HL-60 (cell line): ENCODE measurements around the gene TRIO.

Experiments used
- GABPA ChIP-seq: IDR thresholded peaks from 2 replicates; pipeline ENCODE4 v1.6.1; 2012; ENCODE audit warnings: low read depth
- POLR2AphosphoS5 ChIP-seq: IDR thresholded peaks from 2 replicates; pipeline ENCODE4 v1.6.1; 2012; ENCODE audit warnings: low read depth
- SPI1 ChIP-seq: IDR thresholded peaks from 2 replicates; pipeline ENCODE4 v1.6.1; 2012; ENCODE audit warnings: low read depth, mild to moderate bottlenecking, borderline replicate concordance
- TF ChIP-seq, protein P1 (sequence below): IDR thresholded peaks from one replicate; pipeline ENCODE4 v1.5.1; 2011; ENCODE audit warnings: low read length, control low read depth, inconsistent platforms; ENCODE audit not compliant: insufficient read depth
- TF ChIP-seq, protein P2 (sequence below): IDR thresholded peaks from 2 replicates; pipeline ENCODE4 v1.6.1; 2012; ENCODE audit warnings: low read depth; ENCODE audit not compliant: insufficient replicate concordance

DNA sequence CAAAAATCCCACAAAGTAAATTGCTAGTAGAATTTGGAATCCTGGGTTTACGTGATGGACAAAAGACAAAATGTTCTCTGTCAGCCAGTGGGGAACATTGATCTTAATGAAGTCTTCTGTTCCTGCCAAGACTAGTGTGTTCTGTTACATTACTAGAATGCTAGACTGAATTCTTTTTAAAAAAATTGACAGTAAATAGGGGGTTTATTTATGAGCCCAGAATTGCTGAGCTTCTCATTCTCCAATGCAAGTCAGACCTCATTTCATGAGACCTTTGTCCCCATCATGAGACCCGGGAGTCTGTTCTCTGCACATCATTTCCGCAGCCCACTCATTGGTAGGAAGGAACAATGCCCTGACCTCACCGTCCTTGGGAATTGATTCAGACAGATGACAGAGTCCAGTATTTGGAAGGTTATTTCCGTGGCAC, 264.6 kb downstream of the TRIO start:
- TF ChIP-seq, protein P1, sequence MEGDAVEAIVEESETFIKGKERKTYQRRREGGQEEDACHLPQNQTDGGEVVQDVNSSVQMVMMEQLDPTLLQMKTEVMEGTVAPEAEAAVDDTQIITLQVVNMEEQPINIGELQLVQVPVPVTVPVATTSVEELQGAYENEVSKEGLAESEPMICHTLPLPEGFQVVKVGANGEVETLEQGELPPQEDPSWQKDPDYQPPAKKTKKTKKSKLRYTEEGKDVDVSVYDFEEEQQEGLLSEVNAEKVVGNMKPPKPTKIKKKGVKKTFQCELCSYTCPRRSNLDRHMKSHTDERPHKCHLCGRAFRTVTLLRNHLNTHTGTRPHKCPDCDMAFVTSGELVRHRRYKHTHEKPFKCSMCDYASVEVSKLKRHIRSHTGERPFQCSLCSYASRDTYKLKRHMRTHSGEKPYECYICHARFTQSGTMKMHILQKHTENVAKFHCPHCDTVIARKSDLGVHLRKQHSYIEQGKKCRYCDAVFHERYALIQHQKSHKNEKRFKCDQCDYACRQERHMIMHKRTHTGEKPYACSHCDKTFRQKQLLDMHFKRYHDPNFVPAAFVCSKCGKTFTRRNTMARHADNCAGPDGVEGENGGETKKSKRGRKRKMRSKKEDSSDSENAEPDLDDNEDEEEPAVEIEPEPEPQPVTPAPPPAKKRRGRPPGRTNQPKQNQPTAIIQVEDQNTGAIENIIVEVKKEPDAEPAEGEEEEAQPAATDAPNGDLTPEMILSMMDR, result no peak
- TF ChIP-seq POLR2AphosphoS5 (no peak), GABPA (no peak), SPI1 (no peak)
- TF ChIP-seq, protein P2, sequence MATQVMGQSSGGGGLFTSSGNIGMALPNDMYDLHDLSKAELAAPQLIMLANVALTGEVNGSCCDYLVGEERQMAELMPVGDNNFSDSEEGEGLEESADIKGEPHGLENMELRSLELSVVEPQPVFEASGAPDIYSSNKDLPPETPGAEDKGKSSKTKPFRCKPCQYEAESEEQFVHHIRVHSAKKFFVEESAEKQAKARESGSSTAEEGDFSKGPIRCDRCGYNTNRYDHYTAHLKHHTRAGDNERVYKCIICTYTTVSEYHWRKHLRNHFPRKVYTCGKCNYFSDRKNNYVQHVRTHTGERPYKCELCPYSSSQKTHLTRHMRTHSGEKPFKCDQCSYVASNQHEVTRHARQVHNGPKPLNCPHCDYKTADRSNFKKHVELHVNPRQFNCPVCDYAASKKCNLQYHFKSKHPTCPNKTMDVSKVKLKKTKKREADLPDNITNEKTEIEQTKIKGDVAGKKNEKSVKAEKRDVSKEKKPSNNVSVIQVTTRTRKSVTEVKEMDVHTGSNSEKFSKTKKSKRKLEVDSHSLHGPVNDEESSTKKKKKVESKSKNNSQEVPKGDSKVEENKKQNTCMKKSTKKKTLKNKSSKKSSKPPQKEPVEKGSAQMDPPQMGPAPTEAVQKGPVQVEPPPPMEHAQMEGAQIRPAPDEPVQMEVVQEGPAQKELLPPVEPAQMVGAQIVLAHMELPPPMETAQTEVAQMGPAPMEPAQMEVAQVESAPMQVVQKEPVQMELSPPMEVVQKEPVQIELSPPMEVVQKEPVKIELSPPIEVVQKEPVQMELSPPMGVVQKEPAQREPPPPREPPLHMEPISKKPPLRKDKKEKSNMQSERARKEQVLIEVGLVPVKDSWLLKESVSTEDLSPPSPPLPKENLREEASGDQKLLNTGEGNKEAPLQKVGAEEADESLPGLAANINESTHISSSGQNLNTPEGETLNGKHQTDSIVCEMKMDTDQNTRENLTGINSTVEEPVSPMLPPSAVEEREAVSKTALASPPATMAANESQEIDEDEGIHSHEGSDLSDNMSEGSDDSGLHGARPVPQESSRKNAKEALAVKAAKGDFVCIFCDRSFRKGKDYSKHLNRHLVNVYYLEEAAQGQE, result no peak
